GM21786 (cell line): ENCODE data around the gene CLIP1.
"Not testable (repeated sequence)": the region's sequence is repeated elsewhere in the genome, so short reads cannot be mapped to it uniquely, and the experiment has no call there.

Source experiments
- ATAC-seq: cut with Tn5 transposase; IDR thresholded peaks from one replicate; pipeline ENCODE4 v1.9.1; 2021; ENCODE audit not compliant: unreplicated experiment

CLIP1 gene

GRCh38 chr12:122399254-122399591, 23.2 kb downstream of the CLIP1 start:
- no peak for ATAC-seq

- not testable (repeated sequence) for ATAC-seq
These were observed 24.5 kb downstream of the CLIP1 start for GRCh38 chr12:122397981-122398380.

- no peak for ATAC-seq
These were observed 27.1 kb downstream of the CLIP1 start for GRCh38 chr12:122395319-122395718.

- no peak for ATAC-seq
These were observed 27.8 kb downstream of the CLIP1 start for GRCh38 chr12:122394626-122395194.

- no peak for ATAC-seq
These were observed 28.7 kb downstream of the CLIP1 start for GRCh38 chr12:122393817-122394216.

- no peak for ATAC-seq
These were observed 30.1 kb downstream of the CLIP1 start for GRCh38 chr12:122392411-122392810.

- no peak for ATAC-seq
These were observed 32.8 kb downstream of the CLIP1 start for GRCh38 chr12:122389677-122390076.

GRCh38 chr12:122387887-122388286, 34.6 kb downstream of the CLIP1 start:
- ATAC-seq, result no peak

GRCh38 chr12:122385171-122386016, 37.1 kb downstream of the CLIP1 start:
- no peak for ATAC-seq

GRCh38 chr12:122382919-122383350, 39.5 kb downstream of the CLIP1 start:
- ATAC-seq, result no peak

- ATAC-seq, result no peak
These were observed 41.4 kb downstream of the CLIP1 start for GRCh38 chr12:122381021-122381420.

GRCh38 chr12:122376751-122377150, 45.7 kb downstream of the CLIP1 start:
- ATAC-seq, result not testable (repeated sequence)

- ATAC-seq, result no peak
These were observed 47.8 kb downstream of the CLIP1 start for GRCh38 chr12:122374707-122375106.

GRCh38 chr12:122371475-122372045, 50.9 kb downstream of the CLIP1 start:
- no peak for ATAC-seq

- no peak for ATAC-seq
These were observed 54.0 kb downstream of the CLIP1 start for GRCh38 chr12:122368361-122369073.

- not testable (repeated sequence) for ATAC-seq
These were observed 54.8 kb downstream of the CLIP1 start for GRCh38 chr12:122367632-122368031.

- ATAC-seq, result no peak
These were observed 55.6 kb downstream of the CLIP1 start for GRCh38 chr12:122366685-122367475.

GRCh38 chr12:122365226-122365625, 57.2 kb downstream of the CLIP1 start:
- not testable (repeated sequence) for ATAC-seq

- ATAC-seq, result no peak
These were observed 58.7 kb downstream of the CLIP1 start for GRCh38 chr12:122363782-122364181.

- ATAC-seq, result no peak
These were observed 59.7 kb downstream of the CLIP1 start for GRCh38 chr12:122362755-122363154.

GRCh38 chr12:122358403-122358802, 64.1 kb downstream of the CLIP1 start:
- not testable (repeated sequence) for ATAC-seq
